Smooth muscle cell (in vitro differentiated cells): Measurements from ENCODE around the gene CILP. TPM values are rescaled to one million over a fixed set of nuclear protein-coding genes. Genes with fewer than 3 reads are reported as not detected.

ENCODE experiments used
- DNase-seq: peaks from one replicate; lab custom pipeline; 2025; ENCODE audit not compliant: unreplicated experiment; lab: John Stamatoyannopoulos, UW
- H2AFZ ChIP-seq: fragments of 200-600 bp; sonication (generic); 2 replicates; pipeline ENCODE4 v1.6.0; 2016; ENCODE audit warnings: antibody characterized with exemption, low read depth, mild to moderate bottlenecking
- H3F3A ChIP-seq: fragments of 200-600 bp; sonication (generic); 2 replicates; pipeline ENCODE4 v1.6.0; 2017; ENCODE audit warnings: antibody characterized with exemption, low read depth
- H3K27ac ChIP-seq: fragments of 200-600 bp; sonication (generic); 2 replicates; pipeline ENCODE4 v1.5.1; 2016; ENCODE audit warnings: low read depth, mild to moderate bottlenecking
- H3K27me3 ChIP-seq: fragments of 200-600 bp; sonication (generic); 2 replicates; pipeline ENCODE4 v1.6.1; 2016; ENCODE audit warnings: low read depth, mild to moderate bottlenecking
- H3K36me3 ChIP-seq: fragments of 200-600 bp; sonication (generic); 2 replicates; pipeline ENCODE4 v1.5.1; 2016; ENCODE audit warnings: low read depth
- H3K4me1 ChIP-seq: fragments of 200-600 bp; sonication (generic); 2 replicates; pipeline ENCODE4 v1.5.1; 2016; ENCODE audit warnings: low read depth
- H3K4me2 ChIP-seq: fragments of 200-600 bp; sonication (generic); 2 replicates; pipeline ENCODE4 v1.6.0; 2016; ENCODE audit warnings: mild to moderate bottlenecking
- H3K4me3 ChIP-seq: fragments of 200-600 bp; sonication (generic); 2 replicates; pipeline ENCODE4 v1.5.1; 2016; ENCODE audit warnings: mild to moderate bottlenecking
- H3K79me2 ChIP-seq: fragments of 200-600 bp; sonication (generic); 2 replicates; pipeline ENCODE4 v1.6.0; 2016; ENCODE audit warnings: low read depth, mild to moderate bottlenecking
- H3K9ac ChIP-seq: fragments of 200-600 bp; sonication (generic); 2 replicates; pipeline ENCODE4 v1.6.0; 2016; ENCODE audit warnings: low read depth
- H3K9me3 ChIP-seq: fragments of 200-600 bp; sonication (generic); replicated peaks from 2 replicates; pipeline ENCODE4 v1.5.1; 2016; ENCODE audit warnings: low read depth
- H4K20me1 ChIP-seq: fragments of 200-600 bp; sonication (generic); 2 replicates; pipeline ENCODE4 v1.6.0; 2016; ENCODE audit warnings: low read depth
- WGBS: methylation state at CpG from one replicate; pipeline ENCODE4 v1.1.7; 2016; ENCODE audit warnings: low lambda C conversion rate; 5-methylcytosine and 5-hydroxymethylcytosine counted together
- polyA plus RNA-seq: library from polyadenylated mRNA; unstranded; fragments of >200 nt; fragmentation: Nextera tagmentation; extraction: Ambion mirVana; gene quantifications from 2 replicates; pipeline ENCODE4 v1.2.1, GENCODE V29; 2016
- total RNA-seq: library from RNA; depleted of rRNA; stranded (reverse); fragments of >200 nt; gene quantifications from 2 replicates; pipeline ENCODE4 v1.2.3, GENCODE V29; 2014
- TF ChIP-seq, protein P1 (sequence below): fragments of 200-600 bp; sonication (generic); IDR thresholded peaks from 2 replicates; pipeline ENCODE4 v1.5.1; 2017; ENCODE audit warnings: borderline replicate concordance, mild to moderate bottlenecking, antibody characterized with exemption; ENCODE audit not compliant: insufficient read depth, poor library complexity, severe bottlenecking

CILP gene
- total and polyA plus RNA-seq, 2 experiments from 2014 or later = 84.4 to 125 TPM

- WGBS = 93% methylated on average over 1 of the region's 1 CpG
- no peaks in the 10 kb centered on the region for H3K4me1 ChIP-seq
- DNase-seq = no peak
These were observed 9.4 kb downstream of the CILP start for GRCh38 chr15:65201918-65202317.

DNA sequence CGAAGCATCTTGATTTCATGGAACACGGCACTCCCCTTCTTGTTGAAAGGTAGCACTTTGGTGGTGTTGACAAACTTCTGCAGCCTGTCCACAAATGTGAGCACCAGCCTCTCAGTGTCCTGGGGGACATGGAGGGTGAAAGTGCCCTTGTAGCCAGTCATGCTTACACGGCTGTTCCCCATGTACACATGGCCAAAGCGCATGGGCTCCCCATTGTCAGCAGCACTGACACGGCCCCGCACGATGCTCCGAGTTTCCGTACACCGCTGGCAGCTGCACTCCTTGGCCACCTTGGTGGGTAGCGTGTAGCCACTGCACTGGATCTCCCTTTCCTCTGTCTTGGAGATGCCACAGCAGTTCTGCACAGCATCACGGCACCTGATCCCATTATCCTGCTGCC lies 12.7 kb downstream of the CILP start:
- H3K9ac ChIP-seq = no peak overlapping the region
- no peaks in the 10 kb centered on the region for H3K9me3 ChIP-seq
- 97% methylated on average over 12 of the region's 12 CpGs for WGBS
- TF ChIP-seq, protein P1, sequence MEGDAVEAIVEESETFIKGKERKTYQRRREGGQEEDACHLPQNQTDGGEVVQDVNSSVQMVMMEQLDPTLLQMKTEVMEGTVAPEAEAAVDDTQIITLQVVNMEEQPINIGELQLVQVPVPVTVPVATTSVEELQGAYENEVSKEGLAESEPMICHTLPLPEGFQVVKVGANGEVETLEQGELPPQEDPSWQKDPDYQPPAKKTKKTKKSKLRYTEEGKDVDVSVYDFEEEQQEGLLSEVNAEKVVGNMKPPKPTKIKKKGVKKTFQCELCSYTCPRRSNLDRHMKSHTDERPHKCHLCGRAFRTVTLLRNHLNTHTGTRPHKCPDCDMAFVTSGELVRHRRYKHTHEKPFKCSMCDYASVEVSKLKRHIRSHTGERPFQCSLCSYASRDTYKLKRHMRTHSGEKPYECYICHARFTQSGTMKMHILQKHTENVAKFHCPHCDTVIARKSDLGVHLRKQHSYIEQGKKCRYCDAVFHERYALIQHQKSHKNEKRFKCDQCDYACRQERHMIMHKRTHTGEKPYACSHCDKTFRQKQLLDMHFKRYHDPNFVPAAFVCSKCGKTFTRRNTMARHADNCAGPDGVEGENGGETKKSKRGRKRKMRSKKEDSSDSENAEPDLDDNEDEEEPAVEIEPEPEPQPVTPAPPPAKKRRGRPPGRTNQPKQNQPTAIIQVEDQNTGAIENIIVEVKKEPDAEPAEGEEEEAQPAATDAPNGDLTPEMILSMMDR = no peak
- H3K27ac ChIP-seq = no peak overlapping the region
- no peak overlapping the region for H3K4me3 ChIP-seq
- no peaks in the 10 kb centered on the region for H3K79me2 ChIP-seq
- no peak overlapping the region for H3K4me2 ChIP-seq
- H3K4me1 ChIP-seq = no peaks in the 10 kb centered on the region
- no peak overlapping the region for H2AFZ ChIP-seq
- no peaks in the 10 kb centered on the region for H3K27me3 ChIP-seq
- H3K36me3 ChIP-seq = no peaks in the 10 kb centered on the region
- no peaks in the 10 kb centered on the region for H3F3A ChIP-seq
- no peaks in the 10 kb centered on the region for H4K20me1 ChIP-seq
- no peak for DNase-seq

More at GRCh38 chr15:65201918-65202317, 9.4 kb downstream of the CILP start:
- H3K27me3 ChIP-seq = no peaks in the 10 kb centered on the region
- no peak overlapping the region for H3K4me3 ChIP-seq
- no peak overlapping the region for H2AFZ ChIP-seq
- H4K20me1 ChIP-seq = no peaks in the 10 kb centered on the region
- H3K9me3 ChIP-seq = no peaks in the 10 kb centered on the region
- no peak overlapping the region for H3K4me2 ChIP-seq
- H3F3A ChIP-seq = no peaks in the 10 kb centered on the region
- no peak overlapping the region for H3K27ac ChIP-seq
- no peaks in the 10 kb centered on the region for H3K36me3 ChIP-seq
- H3K9ac ChIP-seq = no peak overlapping the region
- TF ChIP-seq, protein P1 = no peak
- no peaks in the 10 kb centered on the region for H3K79me2 ChIP-seq

GRCh38 chr15:65197337-65197645 lies 14.0 kb downstream of the CILP start:
- H2AFZ ChIP-seq = no peak overlapping the region
- H3F3A ChIP-seq = no peaks in the 10 kb centered on the region
- WGBS = 97% methylated on average over 8 of the region's 8 CpGs
- no peak overlapping the region for H3K9ac ChIP-seq
- no peak overlapping the region for H3K4me2 ChIP-seq
- TF ChIP-seq, protein P1 = no peak
- no peak overlapping the region for H3K27ac ChIP-seq
- H3K4me1 ChIP-seq = no peaks in the 10 kb centered on the region
- no peak for DNase-seq
- H3K4me3 ChIP-seq = no peak overlapping the region
- H3K27me3 ChIP-seq = no peaks in the 10 kb centered on the region
- H3K9me3 ChIP-seq = no peaks in the 10 kb centered on the region
- H4K20me1 ChIP-seq = no peaks in the 10 kb centered on the region
- no peaks in the 10 kb centered on the region for H3K36me3 ChIP-seq
- no peaks in the 10 kb centered on the region for H3K79me2 ChIP-seq

DNA sequence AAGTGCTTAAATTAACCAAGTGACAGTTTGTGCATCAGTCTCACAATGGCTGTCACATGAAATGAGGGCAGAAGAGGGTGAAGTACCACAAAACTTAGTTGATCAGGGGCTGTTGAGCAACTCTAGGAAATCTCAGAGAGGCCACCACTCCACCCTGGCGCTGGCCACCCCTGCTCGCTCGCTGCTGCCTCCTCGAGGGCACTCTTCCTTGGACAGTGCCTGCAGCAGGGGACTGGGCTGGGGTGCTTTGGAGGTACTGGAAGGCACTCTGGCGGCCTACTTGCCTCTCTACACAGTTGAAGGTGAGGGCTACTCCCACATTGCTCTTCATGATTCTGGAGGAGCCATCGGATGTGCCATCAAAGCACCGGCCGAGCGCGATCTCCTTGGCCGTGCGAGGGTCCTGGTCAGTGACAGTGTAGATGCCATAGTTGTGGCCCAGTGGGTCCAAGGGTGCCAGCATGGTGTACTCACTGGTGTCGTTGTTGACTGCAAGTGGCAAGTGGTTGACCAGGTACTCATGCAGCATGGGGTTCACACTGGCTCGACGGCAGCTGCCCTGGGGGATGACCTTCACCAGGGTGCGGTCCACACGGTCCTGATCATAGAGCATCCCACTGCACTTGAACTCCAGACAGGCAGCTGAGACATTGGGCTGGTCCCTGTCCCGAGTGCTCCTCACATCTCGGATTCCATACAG lies 14.5 kb downstream of the CILP start:
- H3F3A ChIP-seq = no peaks in the 10 kb centered on the region
- no peaks in the 10 kb centered on the region for H3K27me3 ChIP-seq
- TF ChIP-seq, protein P1 = no peak
- no peak overlapping the region for H3K27ac ChIP-seq
- WGBS = 94% methylated on average over 16 of the region's 19 CpGs
- H3K36me3 ChIP-seq = no peaks in the 10 kb centered on the region
- no peaks in the 10 kb centered on the region for H3K79me2 ChIP-seq
- H3K9me3 ChIP-seq = no peaks in the 10 kb centered on the region
- H3K4me2 ChIP-seq = no peak overlapping the region
- H3K4me1 ChIP-seq = no peaks in the 10 kb centered on the region
- no peak overlapping the region for H3K9ac ChIP-seq
- no peak for DNase-seq
- no peaks in the 10 kb centered on the region for H4K20me1 ChIP-seq
- no peak overlapping the region for H3K4me3 ChIP-seq
- no peak overlapping the region for H2AFZ ChIP-seq
